A549 (cell line): ENCODE measurements around the gene SPATS2. TPM values are rescaled to one million over a fixed set of nuclear protein-coding genes. Genes with fewer than 3 reads are reported as not detected.

ENCODE experiments used
- ATAC-seq, 2 experiments: fragments of 200-7000 bp in 1 of 2; fragments of >200 bp in 1 of 2; cut with Nextera tagmentation in 1 of 2; cut with Tn5 transposase in 1 of 2; 3 replicates each; pipeline versions ENCODE4 v1.8.0 to v1.9.1; 2018 to 2020; ENCODE audit warnings: mild to moderate bottlenecking in 1 of 2, moderate library complexity in 1 of 2
- CTCF ChIA-PET: fragments of 300-600 bp; sonication (Branson Sonifier 250); formaldehyde crosslinking; extraction: SDS; loops from one replicate; lab custom pipeline; 2021; ENCODE audit warnings: antibody characterized with exemption, inconsistent platforms; lab: Yijun Ruan, JAX
- POLR2A ChIA-PET: fragments of 350-600 bp; formaldehyde crosslinking; extraction: SDS; loops from one replicate; lab custom pipeline; 2021; ENCODE audit warnings: antibody characterized with exemption, inconsistent platforms; lab: Yijun Ruan, JAX
- DNase-seq, 2 experiments: peaks; one replicate each; pipeline versions ENCODE4 v3.0.0 to v3.0.0-alpha.2; 2011 to 2016; ENCODE audit warnings: low read depth in 1 of 2, low spot score in 1 of 2
- FAIRE-seq: peaks from 2 replicates; lab custom pipeline; 2011; peaks lifted over from hg19 to GRCh38; lab: Jason Lieb, UNC
- H3K27ac ChIP-seq, 2 experiments: fragments of >200 bp; sonication (Bioruptor Twin); formaldehyde crosslinking; 3 replicates each; pipeline ENCODE4 v1.5.1; 2016 to 2017
- H3K4me1 ChIP-seq: fragments of >200 bp; sonication (Bioruptor Twin); formaldehyde crosslinking; 3 replicates; pipeline ENCODE4 v1.6.1; 2016
- H3K4me2 ChIP-seq: fragments of >200 bp; sonication (Bioruptor Twin); formaldehyde crosslinking; 3 replicates; pipeline ENCODE4 v1.6.1; 2016
- H3K4me3 ChIP-seq: fragments of >200 bp; sonication (Bioruptor Twin); formaldehyde crosslinking; 3 replicates; pipeline ENCODE4 v1.5.1; 2016
- H3K9me3 ChIP-seq: fragments of >200 bp; sonication (Bioruptor Twin); formaldehyde crosslinking; 3 replicates; pipeline ENCODE4 v1.6.1; 2016
- BHLHE40 ChIP-seq: IDR thresholded peaks from 2 replicates; pipeline ENCODE4 v1.6.1; 2012; ENCODE audit warnings: low read depth, low read length, inconsistent platforms
- CBX2 ChIP-seq: fragments of 200-600 bp; sonication (generic); IDR thresholded peaks from 2 replicates; pipeline ENCODE4 v1.6.1; 2016; ENCODE audit warnings: low read depth, mild to moderate bottlenecking, borderline replicate concordance
- CBX8 ChIP-seq: fragments of 200-600 bp; sonication (generic); IDR thresholded peaks from 2 replicates; pipeline ENCODE4 v1.6.1; 2016
- CHD2 ChIP-seq: fragments of 150-350 bp; IDR thresholded peaks from 2 replicates; pipeline ENCODE4 v1.6.1; 2014; ENCODE audit warnings: low read length; ENCODE audit not compliant: partially characterized antibody
- EHF ChIP-seq: fragments of 250-450 bp; sonication (Bioruptor Pico); IDR thresholded peaks from 2 replicates; pipeline ENCODE4 v1.5.0; 2020; ENCODE audit warnings: mild to moderate bottlenecking
- EP300 ChIP-seq, 2 experiments: fragments of >200 bp; sonication (Bioruptor Twin); formaldehyde crosslinking; IDR thresholded peaks; 2 replicates in 1 of 2; 3 replicates in 1 of 2; pipeline ENCODE4 v1.6.1; 2016 to 2017
- ESRRA ChIP-seq: fragments of 150-350 bp; IDR thresholded peaks from 2 replicates; pipeline ENCODE4 v1.6.1; 2014; ENCODE audit warnings: mild to moderate bottlenecking, low read length, borderline replicate concordance
- FOSL2 ChIP-seq, 2 experiments: fragments of 450-650 bp in 1 of 2; fragments of >200 bp in 1 of 2; sonication (Bioruptor Twin) in 1 of 2; formaldehyde crosslinking; IDR thresholded peaks; 2 replicates each; pipeline versions ENCODE4 v1.5.0 to v1.6.1; 2016 to 2020; ENCODE audit warnings: mild to moderate bottlenecking in 1 of 2, moderate library complexity in 1 of 2
- FOXS1 ChIP-seq: fragments of 250-450 bp; sonication (Bioruptor Pico); IDR thresholded peaks from 2 replicates; pipeline ENCODE4 v1.5.0; 2020; ENCODE audit warnings: mild to moderate bottlenecking, moderate library complexity
- GATA3 ChIP-seq: IDR thresholded peaks from 2 replicates; pipeline ENCODE4 v1.6.1; 2012; ENCODE audit warnings: borderline replicate concordance
- HDAC2 ChIP-seq: fragments of 200-600 bp; sonication (generic); IDR thresholded peaks from 2 replicates; pipeline ENCODE4 v1.6.1; 2016
- HOXA7 ChIP-seq: fragments of 250-450 bp; sonication (Bioruptor Pico); IDR thresholded peaks from 2 replicates; pipeline ENCODE4 v1.5.0; 2020; ENCODE audit warnings: mild to moderate bottlenecking, moderate library complexity
- JUNB ChIP-seq: fragments of >200 bp; sonication (Bioruptor Twin); formaldehyde crosslinking; IDR thresholded peaks from 2 replicates; pipeline ENCODE4 v1.6.1; 2016
- MAZ ChIP-seq: fragments of 150-350 bp; IDR thresholded peaks from 2 replicates; pipeline ENCODE4 v1.6.1; 2014; ENCODE audit warnings: antibody characterized with exemption, low read depth, low read length, borderline replicate concordance
- MYC ChIP-seq: IDR thresholded peaks from 2 replicates; pipeline ENCODE4 v1.6.1; 2012; ENCODE audit warnings: mild to moderate bottlenecking, inconsistent platforms, low read length, improper control_type of control experiment, borderline replicate concordance
- NFE2L2 ChIP-seq: fragments of 150-350 bp; conservative IDR thresholded peaks from 2 replicates; pipeline ENCODE4 v1.6.1; 2014; ENCODE audit warnings: low read length
- NR3C1 ChIP-seq: fragments of >200 bp; sonication (Bioruptor Twin); formaldehyde crosslinking; IDR thresholded peaks from 3 replicates; pipeline ENCODE4 v1.6.1; 2017
- PHF8 ChIP-seq: fragments of 200-600 bp; sonication (generic); IDR thresholded peaks from 2 replicates; pipeline ENCODE4 v1.6.1; 2016; ENCODE audit warnings: low read depth, mild to moderate bottlenecking, antibody characterized with exemption, moderate library complexity, borderline replicate concordance
- POLR2A ChIP-seq: IDR thresholded peaks from 2 replicates; pipeline ENCODE4 v1.6.1; 2012; ENCODE audit warnings: mild to moderate bottlenecking, low read length
- RARB ChIP-seq: fragments of 250-450 bp; sonication (Bioruptor Pico); IDR thresholded peaks from 2 replicates; pipeline ENCODE4 v1.8.0; 2021; ENCODE audit warnings: mild to moderate bottlenecking, moderate library complexity
- RNF2 ChIP-seq: fragments of 200-600 bp; sonication (generic); IDR thresholded peaks from 2 replicates; pipeline ENCODE4 v1.6.1; 2016; ENCODE audit warnings: low read depth, mild to moderate bottlenecking, antibody characterized with exemption, moderate library complexity, borderline replicate concordance
- SMC3 ChIP-seq: fragments of >200 bp; sonication (Bioruptor Twin); formaldehyde crosslinking; IDR thresholded peaks from 3 replicates; pipeline ENCODE4 v1.6.1; 2018; ENCODE audit warnings: inconsistent platforms
- SREBF2 ChIP-seq: fragments of 450-650 bp; IDR thresholded peaks from 2 replicates; pipeline ENCODE4 v1.6.1; 2014; ENCODE audit warnings: mild to moderate bottlenecking, moderate library complexity
- TFCP2L1 ChIP-seq: fragments of 250-450 bp; sonication (Bioruptor Pico); IDR thresholded peaks from 2 replicates; pipeline ENCODE4 v1.5.0; 2021; ENCODE audit warnings: mild to moderate bottlenecking
- ZC3H11A ChIP-seq: fragments of 450-650 bp; IDR thresholded peaks from 2 replicates; pipeline ENCODE4 v1.6.1; 2014; ENCODE audit warnings: antibody characterized with exemption, mild to moderate bottlenecking
- ZSCAN20 ChIP-seq: fragments of 250-450 bp; sonication (Bioruptor Pico); IDR thresholded peaks from 2 replicates; pipeline ENCODE4 v1.8.0; 2022; ENCODE audit warnings: mild to moderate bottlenecking, moderate library complexity
- WGBS: methylation state at CpG from one replicate; pipeline ENCODE4 v1.1.6; 2017; ENCODE audit errors: missing lambda C conversion rate; 5-methylcytosine and 5-hydroxymethylcytosine counted together
- polyA plus RNA-seq, 4 experiments: library from polyadenylated mRNA; depleted of rRNA in 3 of 4; stranded (reverse); fragments of >200 nt; fragmentation: RNase III in 1 of 4; extraction: RNeasy Plus Mini Kit Qiagen cat#74134 plus additional on column Dnase treatment in 1 of 4; gene quantifications; 2 replicates in 3 of 4; 3 replicates in 1 of 4; pipeline ENCODE4 v1.2.3, GENCODE V29; 2011 to 2017
- TF ChIP-seq, protein P1 (sequence below): IDR thresholded peaks from 2 replicates; pipeline ENCODE4 v1.6.1; 2012
- TF ChIP-seq, protein P2 (sequence below): IDR thresholded peaks from 2 replicates; pipeline ENCODE4 v1.6.1; 2012
- TF ChIP-seq, protein P3 (sequence below): fragments of >200 bp; sonication (Bioruptor Twin); formaldehyde crosslinking; IDR thresholded peaks from 3 replicates; pipeline ENCODE4 v1.6.1; 2016
- TF ChIP-seq, protein P4 (sequence below): fragments of 250-450 bp; sonication (Bioruptor Pico); IDR thresholded peaks from 2 replicates; pipeline ENCODE4 v1.5.0; 2021; ENCODE audit warnings: mild to moderate bottlenecking, moderate library complexity, borderline replicate concordance

Gene SPATS2
- polyA plus RNA-seq, 2 of the 4 experiments (the other 2 are of a cell fraction): 37.7 to 154 TPM

DNA sequence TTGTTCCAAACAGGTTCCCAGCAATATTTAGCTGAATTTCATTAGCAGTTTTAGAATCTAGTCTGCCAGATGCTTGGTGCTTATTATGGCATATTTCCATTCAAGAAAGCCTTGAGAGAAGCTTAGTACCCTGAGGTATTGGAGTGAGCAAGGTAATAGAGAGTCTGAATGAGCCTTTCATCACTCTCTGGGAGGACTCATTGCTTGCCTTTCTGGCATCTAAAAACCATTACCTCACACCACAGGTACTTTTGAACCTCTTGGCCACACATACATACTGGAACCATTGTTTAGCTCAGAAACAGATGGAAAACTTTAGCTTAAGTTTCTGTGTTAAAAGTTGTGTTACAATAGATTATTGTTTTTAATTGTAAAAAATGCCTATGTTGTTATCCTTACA lies 144.1 kb downstream of the SPATS2 start:
- H3K9me3 ChIP-seq: no peaks in the 10 kb centered on the region
- ChIA-PET POLR2A (interaction anchor here (3.2 kb wide), 1 partner anchor 144 kb away, joined by 21 read pairs; the partner anchor contains the start of gene SPATS2), CTCF (interaction anchor here (0.6 to 19.2 kb wide), 11 partner anchors 10 to 222 kb away, joined by 3 to 484 read pairs (median 6); partner anchors contain the start of genes DNAJC22 and SPATS2)
- DNase-seq (no peak), ATAC-seq (no peak), FAIRE-seq (no peak)
- H3K4me1 ChIP-seq: peaks cover 88% of the 10 kb centered on the region
- TF ChIP-seq JUNB (no peak), TFCP2L1 (CRISPR knock-in tag) (no peak), ZSCAN20 (CRISPR knock-in tag) (no peak), POLR2A (no peak), MAZ (no peak), NFE2L2 (no peak)
- H3K27ac ChIP-seq: peak overlapping the region; percentile 42 to 72
- peak overlapping the region; percentile 38 for H3K4me2 ChIP-seq
- no peak overlapping the region for H3K4me3 ChIP-seq

DNA sequence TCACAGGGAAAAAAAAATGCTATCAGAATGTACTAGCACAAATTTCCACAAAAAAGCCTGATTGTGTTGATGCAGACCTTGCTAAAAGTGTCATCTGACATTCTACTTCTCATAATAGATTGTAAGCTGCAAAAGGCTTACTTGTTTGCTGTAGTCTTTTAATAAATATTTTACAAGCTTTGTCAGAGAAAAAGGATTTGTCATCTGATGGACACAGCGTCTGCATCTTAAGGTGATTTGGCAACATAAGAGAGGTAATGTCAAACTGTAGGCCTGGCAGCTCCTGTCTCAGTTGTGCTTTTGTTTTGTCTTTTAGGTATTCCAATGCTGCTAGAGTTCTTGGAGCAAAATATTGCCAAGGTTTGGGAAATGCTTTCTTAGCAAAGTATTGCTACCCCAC lies 145.3 kb downstream of the SPATS2 start:
- H3K27ac ChIP-seq: peak overlapping the region; percentile 34 to 56
- POLR2A ChIA-PET: interaction anchor here (0.8 to 3.2 kb wide), 2 partner anchors 146 to 154 kb away, joined by 3 to 21 read pairs; partner anchors contain the start of gene SPATS2
- FAIRE-seq (peak; percentile 28), DNase-seq (no peak), ATAC-seq (no peak)
- H3K9me3 ChIP-seq: no peaks in the 10 kb centered on the region
- no peak overlapping the region for H3K4me3 ChIP-seq
- H3K4me1 ChIP-seq: peaks cover 85% of the 10 kb centered on the region
- WGBS: 6% methylated on average over 1 of the region's 1 CpG
- CTCF ChIA-PET: interaction anchor here (0.5 to 19.2 kb wide), 16 partner anchors 8 to 224 kb away, joined by 3 to 484 read pairs (median 12); partner anchors contain the start of genes DNAJC22, KCNH3 and SPATS2
- H3K4me2 ChIP-seq: peak overlapping the region; percentile 38
- TF ChIP-seq, protein P1, sequence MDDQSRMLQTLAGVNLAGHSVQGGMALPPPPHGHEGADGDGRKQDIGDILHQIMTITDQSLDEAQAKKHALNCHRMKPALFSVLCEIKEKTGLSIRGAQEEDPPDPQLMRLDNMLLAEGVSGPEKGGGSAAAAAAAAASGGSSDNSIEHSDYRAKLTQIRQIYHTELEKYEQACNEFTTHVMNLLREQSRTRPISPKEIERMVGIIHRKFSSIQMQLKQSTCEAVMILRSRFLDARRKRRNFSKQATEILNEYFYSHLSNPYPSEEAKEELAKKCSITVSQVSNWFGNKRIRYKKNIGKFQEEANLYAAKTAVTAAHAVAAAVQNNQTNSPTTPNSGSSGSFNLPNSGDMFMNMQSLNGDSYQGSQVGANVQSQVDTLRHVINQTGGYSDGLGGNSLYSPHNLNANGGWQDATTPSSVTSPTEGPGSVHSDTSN: no peak
- TF ChIP-seq JUNB (no peak), PHF8 (no peak), FOXS1 (no peak), TFCP2L1 (CRISPR knock-in tag) (no peak), NFE2L2 (no peak), EHF (CRISPR knock-in tag) (no peak), ZC3H11A (no peak), CBX2 (no peak), HOXA7 (CRISPR knock-in tag) (no peak), MAZ (no peak), CHD2 (no peak), CBX8 (no peak), SREBF2 (no peak), HDAC2 (no peak), ESRRA (no peak), NR3C1 (no peak), MYC (no peak)

DNA sequence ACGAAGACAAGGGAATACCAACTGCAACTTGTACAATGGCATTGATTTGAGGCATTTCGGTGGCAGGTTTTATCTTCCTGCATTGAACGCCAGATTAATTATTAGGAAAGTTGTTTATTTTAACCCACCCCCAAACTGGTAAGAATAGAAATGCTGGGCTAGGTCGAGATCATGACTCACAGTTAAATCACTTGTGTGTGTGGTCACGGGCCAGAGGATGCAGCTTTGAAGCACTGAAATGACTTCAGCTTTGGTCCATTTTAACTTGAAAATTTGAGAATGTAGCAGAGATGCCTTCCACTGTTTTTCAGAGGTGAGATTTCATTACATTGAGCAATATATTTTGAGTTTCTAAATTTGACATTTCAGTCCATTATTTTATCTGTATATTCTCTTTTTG lies 148.0 kb downstream of the SPATS2 start:
- ChIA-PET CTCF (interaction anchor here (0.6 to 19.2 kb wide), 28 partner anchors 9 to 429 kb away, joined by 3 to 484 read pairs (median 10); partner anchors contain the start of genes DNAJC22 and SPATS2), POLR2A (interaction anchor here (1.2 to 2.7 kb wide), 2 partner anchors 148 to 157 kb away, joined by 6 to 25 read pairs; partner anchors contain the start of gene SPATS2)
- ATAC-seq (peak in 1 of 2 experiments; percentile 68; a peak in 3 of 6 replicates), DNase-seq (peak; percentile 47 to 64), FAIRE-seq (no peak)
- peak overlapping the region; percentile 70 to 87 for H3K27ac ChIP-seq
- H3K9me3 ChIP-seq: no peaks in the 10 kb centered on the region
- peak overlapping the region; percentile 72 for H3K4me2 ChIP-seq
- H3K4me1 ChIP-seq: peaks cover 81% of the 10 kb centered on the region
- WGBS: 2% methylated on average over 5 of the region's 5 CpGs
- no peak overlapping the region for H3K4me3 ChIP-seq
- TF ChIP-seq, protein P1: no peak
- TF ChIP-seq, protein P2, sequence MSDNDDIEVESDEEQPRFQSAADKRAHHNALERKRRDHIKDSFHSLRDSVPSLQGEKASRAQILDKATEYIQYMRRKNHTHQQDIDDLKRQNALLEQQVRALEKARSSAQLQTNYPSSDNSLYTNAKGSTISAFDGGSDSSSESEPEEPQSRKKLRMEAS: peak; percentile 52
- no peak for TF ChIP-seq RNF2
- peak; percentile 23 to 27; a peak in 1 of 5 replicates for TF ChIP-seq EP300 (IDR thresholded peaks at IDR 0.05)
- no peak for TF ChIP-seq RARB (CRISPR knock-in tag)
- TF ChIP-seq, protein P3, sequence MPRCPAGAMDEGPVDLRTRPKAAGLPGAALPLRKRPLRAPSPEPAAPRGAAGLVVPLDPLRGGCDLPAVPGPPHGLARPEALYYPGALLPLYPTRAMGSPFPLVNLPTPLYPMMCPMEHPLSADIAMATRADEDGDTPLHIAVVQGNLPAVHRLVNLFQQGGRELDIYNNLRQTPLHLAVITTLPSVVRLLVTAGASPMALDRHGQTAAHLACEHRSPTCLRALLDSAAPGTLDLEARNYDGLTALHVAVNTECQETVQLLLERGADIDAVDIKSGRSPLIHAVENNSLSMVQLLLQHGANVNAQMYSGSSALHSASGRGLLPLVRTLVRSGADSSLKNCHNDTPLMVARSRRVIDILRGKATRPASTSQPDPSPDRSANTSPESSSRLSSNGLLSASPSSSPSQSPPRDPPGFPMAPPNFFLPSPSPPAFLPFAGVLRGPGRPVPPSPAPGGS: no peak
- TF ChIP-seq JUNB: peak; percentile 81
- TF ChIP-seq SMC3: no peak
- TF ChIP-seq, protein P4, sequence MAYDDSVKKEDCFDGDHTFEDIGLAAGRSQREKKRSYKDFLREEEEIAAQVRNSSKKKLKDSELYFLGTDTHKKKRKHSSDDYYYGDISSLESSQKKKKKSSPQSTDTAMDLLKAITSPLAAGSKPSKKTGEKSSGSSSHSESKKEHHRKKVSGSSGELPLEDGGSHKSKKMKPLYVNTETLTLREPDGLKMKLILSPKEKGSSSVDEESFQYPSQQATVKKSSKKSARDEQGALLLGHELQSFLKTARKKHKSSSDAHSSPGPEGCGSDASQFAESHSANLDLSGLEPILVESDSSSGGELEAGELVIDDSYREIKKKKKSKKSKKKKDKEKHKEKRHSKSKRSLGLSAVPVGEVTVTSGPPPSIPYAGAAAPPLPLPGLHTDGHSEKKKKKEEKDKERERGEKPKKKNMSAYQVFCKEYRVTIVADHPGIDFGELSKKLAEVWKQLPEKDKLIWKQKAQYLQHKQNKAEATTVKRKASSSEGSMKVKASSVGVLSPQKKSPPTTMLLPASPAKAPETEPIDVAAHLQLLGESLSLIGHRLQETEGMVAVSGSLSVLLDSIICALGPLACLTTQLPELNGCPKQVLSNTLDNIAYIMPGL: no peak
- peak; percentile 41; the same call in 1 of the 2 replicates for TF ChIP-seq BHLHE40
- peak; percentile 83 for TF ChIP-seq FOSL2 (IDR thresholded peaks at IDR 0.05)
- TF ChIP-seq FOSL2 (CRISPR knock-in tag; IDR thresholded peaks at IDR 0.05): peak; percentile 82
- no peak for TF ChIP-seq ESRRA
- no peak for TF ChIP-seq FOXS1
- peak; percentile 47; the same call in 1 of the 2 replicates for TF ChIP-seq GATA3
